ENCODE results near the gene PITPNM3.

PITPNM3 gene

DNA sequence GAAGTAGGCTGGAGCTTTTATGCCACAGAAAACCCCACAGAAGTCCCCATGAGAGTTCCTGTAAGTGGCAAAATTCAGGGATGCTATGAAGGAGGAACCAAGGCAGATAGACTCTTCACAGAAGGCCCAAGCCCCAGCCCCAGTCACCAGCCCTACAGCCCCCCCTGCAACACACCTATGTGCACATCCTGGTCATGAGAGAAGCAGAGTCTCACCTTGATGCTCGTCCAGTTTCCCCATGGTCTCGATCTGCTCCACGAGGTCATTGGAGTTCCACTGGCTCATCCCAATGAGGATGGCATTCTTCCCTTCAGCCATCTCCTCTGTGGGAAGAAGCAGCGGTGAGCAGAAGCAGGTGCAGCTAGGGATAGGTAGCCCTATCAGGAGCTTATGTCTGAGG is 31.2 kb downstream of the PITPNM3 start:
- DNase-seq = no peak

DNA sequence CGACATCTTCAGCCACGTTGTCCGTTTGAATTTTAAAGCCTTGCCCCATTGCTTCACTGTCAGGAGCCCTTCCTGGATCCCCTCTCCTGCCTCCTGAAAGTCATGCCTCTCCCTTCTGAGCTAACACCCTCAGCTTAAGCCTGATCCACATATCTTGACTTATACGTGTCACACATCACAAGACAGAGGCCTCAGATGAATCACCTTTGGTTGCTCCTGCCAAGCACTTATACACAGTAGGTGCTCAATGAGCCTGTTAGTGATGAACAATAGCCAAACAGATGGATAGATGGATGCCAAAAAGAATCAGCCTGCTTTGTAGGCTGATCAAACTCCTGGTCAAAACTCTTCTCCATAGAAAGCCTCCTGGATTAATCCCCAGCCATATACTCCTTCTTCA is 31.8 kb downstream of the PITPNM3 start:
- no peak for DNase-seq

DNA sequence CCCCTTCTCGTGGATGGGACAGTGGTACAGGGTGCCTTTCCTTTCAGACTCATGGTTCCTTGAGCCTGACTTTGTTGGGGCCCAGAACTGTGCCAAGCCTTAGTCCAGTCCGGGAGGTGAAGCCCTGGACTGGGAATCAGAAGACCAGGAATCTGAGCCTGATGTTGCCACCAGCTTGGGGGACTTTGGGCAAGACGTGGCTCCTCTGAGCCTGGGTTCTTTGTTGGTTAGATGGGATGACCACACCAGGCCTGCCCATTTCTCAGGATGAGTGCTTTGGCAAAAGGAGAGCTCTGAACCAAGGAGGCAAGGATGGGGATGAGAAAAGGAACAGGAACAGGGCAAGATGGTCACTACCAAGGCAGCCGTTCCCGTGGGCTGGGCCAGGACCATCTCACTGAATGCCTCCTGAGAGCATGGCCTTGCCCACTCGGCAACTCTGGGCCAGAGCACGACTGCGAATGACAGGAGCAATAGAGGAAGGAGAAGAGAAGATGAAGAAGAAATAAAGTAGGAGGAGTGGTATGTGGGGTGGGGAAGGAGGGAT is 32.5 kb downstream of the PITPNM3 start:
- DNase-seq = no peak

DNA sequence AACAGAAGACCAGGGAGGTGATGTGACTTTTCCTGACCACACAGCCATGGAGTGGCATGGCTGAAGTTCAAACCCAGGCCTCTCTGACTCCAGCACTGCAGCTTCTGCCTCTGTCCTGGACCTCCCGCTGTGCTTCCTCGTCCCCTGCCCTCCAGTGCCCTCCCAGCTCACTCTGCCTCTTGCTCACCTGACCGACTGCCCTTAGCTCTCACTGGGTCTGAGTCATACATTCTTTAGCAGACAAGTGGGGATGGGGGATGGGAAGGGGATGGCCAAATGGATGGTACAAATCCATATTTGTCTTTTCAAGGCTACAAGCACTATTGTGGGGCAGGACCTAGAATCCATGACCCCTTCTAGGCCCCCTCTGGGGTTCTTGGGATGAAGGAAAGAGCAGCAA is 33.0 kb downstream of the PITPNM3 start:
- no peak for DNase-seq

DNA sequence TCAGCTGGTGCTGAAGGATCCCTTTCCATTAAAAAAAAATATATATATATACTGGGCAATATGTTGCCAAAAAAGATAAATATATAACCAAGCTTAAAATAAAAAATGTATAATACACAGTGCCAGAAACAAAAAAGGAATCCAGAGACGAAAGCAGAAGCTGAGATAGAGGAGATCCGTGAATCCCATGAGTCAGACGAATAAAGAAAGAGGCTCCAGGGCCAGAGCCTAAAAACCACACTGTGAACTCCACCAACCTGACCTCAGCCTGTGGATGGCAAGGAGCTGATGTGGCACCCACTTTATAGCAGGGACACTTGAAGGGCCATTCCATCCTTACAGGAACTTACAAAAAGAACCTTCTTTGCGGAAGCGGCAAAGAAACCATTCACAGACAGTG is 34.8 kb downstream of the PITPNM3 start:
- DNase-seq = no peak

DNA sequence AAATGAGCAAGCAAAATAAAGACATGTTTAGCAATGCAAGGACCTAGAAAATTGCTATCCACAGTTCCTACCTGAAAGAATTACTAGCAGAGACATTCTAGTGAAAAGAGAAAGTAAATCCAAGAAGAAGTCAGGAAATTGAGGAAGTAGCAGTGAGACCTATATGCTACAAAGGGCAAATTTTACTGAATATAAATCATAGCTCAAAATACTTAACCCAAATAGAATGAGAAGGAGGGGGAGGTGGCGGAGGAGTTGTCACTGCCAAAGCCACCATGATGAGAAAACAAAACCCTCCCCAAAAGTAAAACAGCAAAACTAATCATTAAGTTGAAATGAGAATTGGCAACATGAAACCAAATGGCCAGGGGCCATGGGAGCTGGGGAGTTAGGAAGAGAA is 39.3 kb downstream of the PITPNM3 start:
- DNase-seq = no peak

DNA sequence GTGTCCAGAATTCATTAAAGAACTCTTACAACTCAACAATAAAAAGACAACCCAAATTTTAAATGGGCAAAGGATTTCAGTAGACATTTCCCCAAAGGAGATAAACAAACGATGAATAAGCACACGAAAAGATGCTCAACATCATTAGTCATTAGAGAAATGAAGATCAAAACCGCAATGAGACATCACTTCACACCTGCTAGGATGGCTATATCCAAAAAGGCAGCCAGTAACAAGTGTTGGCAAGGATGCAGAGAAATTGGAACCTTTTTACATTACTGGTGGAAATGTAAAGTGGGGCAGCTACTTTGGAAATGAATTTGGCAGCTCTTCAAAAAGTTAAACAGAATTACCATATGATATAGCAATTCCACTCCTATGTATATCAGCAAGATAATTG is 42.0 kb downstream of the PITPNM3 start:
- DNase-seq = no peak

DNA sequence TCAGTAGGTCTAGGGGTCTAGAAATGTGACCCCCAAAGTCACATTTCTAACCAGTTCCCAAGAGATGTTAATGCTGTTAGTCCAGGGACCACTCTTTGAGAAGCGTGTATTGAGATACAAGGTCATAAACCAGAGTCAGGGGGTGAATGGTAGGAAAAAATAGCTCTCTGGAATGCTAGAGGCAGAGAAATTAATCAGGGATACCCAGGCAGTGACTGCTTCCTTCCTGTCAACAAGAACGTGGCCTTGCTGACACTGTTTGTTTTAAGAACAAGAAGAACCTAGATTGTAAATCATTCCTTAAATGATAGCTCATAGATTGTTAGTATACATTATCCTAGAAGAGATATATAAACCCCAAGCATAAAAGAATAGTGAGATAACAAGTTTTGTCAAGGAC is 43.8 kb downstream of the PITPNM3 start:
- no peak for DNase-seq

DNA sequence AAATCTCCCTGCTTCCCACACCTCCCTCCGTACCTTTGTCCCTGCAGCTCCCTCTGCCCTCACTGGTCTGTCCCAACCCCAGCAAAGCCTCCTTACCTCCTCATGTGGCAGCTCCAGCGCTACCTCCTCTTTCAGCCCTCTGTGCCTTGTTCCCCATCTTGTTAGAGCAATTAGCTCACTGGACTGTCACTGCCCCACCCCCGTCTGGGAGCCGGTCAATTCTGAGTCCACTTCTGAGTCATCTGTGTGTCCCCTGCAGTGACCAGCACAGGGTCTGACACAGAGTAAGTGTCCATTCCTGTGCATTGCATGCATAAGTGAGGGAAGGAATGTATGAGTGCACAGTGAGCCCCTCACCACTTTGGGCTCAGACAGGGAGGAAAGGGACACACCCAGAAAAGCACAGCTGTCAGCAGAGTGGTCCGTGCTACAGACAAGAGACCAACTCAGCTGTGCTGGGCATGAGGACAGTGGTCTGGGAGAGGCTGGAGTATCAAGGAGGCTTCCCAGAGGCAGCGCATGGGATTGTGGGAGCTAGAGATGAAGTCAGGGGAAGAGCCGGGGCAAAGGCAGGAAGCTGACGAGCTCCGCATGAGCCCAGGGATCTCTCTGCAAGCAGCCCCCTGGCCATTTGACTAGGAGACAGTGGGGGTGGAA is 45.9 kb downstream of the PITPNM3 start:
- no peak for DNase-seq

DNA sequence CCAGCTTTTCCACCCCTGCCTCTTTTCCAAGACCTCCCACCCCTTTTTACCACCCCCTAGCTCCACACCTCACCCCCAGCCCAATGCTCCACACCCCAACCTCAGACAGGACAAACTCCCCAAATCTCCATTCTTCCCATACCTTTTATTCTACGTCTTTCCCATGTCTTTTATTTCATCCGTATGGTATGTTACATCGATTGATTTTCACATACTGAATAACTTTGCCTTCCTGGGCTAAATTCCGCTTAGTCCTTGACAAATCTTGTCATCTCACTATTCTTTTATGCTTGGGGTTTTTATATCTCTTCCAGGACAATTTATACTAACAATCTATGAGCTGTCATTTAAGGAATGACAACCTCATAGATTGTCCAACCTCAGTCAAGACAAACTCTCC is 46.4 kb downstream of the PITPNM3 start:
- no peak for DNase-seq

DNA sequence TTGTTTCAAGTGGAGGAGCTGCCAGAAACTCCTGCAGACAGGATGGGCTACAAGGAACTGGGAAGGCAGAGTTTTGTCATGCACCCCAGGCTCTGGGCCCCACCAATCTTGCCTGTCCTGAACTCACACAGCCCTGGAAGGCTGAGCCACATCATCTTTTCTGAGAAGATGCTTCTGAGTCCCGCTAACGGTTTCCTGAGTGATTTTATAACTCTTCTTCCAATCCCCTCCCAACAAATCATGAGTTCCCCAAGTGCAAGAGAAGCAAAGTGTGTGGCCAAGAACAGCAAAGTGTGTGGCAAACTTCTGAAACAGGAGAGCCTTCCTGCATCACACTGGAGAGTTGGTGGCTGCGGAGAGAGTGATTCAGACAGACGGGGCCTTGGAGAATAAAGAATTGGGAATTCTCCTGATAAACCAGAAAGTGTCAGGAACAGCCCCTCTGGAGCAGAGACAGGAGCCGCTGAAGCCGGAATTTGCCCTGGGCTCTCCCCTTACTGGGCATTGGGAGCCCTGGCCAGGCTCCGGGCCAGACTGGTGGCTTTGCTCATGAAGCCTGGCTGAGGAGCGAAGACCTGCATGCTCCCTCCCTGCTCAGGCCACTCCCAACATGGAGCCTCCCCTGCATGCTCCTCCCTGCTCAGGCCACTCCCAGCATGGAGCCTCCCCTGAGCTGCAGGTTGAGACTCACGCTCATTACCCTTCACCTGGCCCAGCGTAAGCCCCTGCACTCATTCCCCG is 47.2 kb downstream of the PITPNM3 start:
- no peak for DNase-seq

DNA sequence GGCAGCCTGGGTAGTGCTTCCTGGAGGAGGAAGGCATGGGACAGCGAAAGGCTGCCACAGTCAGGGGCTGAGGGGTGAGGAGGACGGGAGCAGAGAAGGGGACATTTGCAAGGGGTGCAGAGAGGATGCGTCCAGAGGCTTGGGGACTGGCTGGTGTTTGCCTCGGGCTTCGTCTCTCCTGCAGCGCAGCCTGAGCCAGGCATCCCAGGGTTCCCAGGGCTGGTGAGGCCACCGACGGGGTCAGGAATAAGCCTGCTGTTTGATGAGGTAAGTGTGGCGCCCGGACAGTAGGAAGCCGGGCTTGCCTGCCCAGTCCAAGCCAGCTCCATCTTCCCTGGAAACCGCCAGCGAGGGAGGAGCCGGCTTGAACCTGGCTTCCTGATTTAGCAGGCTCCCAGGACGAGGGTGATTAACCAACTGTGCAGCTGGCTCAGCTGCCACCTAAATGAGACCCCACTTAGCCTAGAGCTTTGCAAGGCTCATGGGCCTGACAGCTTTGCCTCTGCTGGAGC is 47.8 kb downstream of the PITPNM3 start:
- DNase-seq = no peak

DNA sequence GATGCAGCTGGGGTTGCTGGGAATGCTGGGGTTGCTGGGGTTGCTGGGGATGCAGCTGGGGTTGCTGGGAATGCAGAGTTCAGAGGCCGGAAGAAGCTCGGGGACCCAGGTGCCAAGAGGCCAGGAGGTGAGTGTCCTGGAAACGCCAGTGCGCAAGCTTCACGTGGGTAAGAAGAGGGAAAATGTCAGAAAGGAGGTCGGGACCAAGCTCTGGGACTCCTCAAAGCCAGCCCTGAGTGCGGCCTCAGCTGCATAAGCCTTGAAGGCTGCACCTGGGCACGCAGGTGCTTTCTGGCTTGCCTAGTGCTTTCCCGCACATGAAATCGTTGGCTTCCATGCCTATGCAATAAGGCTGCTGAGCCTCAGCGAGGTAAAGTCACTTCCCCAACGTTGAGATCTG is 48.3 kb downstream of the PITPNM3 start:
- no peak for DNase-seq

DNA sequence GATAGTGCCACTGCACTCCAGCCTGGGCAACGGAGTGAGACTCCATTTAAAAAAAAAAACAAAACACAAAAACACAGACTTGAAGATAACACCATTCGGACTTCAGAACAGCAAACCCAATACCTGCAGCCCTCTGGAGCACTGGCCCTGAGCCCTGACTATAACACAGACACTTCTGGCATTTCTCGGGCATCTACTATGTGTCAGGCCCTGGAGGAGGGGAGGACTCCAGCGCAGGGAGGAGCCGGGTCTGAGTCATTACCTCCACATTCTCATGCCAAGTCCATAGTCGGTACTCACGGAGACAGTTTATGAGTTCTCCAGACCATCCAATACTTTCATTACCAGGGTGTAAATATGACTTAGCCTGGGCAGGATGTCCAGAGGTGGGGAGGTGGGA is 48.8 kb downstream of the PITPNM3 start:
- DNase-seq = no peak

DNA sequence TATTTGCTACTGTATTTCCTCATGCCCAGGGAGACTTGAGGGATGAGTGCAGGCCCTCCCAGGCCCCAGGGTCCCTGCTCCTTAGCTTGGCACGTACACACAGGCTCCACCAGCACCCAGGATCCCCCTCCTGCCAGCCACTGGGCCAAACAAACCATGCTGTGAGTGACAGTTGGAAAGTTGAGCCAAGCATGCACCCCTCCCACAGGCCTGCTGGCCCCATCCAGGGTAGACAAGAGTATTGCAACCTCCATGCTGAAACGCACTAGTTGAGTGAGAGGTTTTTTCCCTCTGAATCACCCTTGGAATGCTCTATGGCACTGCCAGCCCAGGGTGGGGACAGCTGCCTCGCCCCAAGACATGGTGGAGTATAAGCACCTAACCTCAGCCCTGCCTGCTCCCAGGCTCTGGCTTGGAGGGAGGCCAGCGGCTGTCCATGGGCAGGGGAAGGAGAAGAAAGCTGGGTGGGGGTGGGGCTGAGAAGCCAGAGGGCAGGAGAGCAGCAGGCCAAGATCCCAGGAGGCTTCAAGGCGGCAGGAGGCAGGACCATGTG is 49.6 kb downstream of the PITPNM3 start:
- DNase-seq = no peak

DNA sequence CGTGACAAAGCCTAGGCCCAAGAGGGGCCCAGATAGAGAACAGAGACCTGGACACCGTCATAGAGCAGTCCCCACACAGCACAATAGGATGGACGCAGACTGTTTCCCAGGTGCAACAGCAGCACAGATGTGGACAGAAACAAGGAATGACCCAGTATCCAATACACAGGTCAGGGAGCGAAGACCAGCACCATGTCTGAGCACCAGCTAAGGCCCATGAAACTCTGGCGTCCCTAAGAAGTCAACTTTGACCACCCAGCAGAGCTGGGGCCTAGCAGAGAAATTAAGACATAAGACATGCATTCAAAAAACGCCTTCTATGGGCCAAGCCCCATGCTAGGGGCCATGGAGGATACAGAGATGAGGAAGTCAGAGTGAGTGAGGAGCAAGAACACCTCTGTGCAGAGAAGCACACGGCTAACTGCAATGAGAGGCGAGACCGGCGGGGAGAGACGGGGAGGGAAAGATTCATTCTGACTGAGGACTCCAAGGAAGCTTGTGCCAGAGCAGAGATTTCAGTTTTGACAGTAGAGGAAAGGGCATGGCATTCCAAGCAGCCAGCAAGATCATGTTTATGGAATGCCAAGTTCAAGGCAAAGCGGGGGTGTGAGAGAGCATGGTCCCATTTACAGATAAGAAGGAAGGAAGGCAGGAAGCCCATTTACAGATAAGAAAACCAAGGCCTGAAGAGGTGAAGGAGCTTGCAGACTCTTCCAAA is 50.8 kb downstream of the PITPNM3 start:
- no peak for DNase-seq

DNA sequence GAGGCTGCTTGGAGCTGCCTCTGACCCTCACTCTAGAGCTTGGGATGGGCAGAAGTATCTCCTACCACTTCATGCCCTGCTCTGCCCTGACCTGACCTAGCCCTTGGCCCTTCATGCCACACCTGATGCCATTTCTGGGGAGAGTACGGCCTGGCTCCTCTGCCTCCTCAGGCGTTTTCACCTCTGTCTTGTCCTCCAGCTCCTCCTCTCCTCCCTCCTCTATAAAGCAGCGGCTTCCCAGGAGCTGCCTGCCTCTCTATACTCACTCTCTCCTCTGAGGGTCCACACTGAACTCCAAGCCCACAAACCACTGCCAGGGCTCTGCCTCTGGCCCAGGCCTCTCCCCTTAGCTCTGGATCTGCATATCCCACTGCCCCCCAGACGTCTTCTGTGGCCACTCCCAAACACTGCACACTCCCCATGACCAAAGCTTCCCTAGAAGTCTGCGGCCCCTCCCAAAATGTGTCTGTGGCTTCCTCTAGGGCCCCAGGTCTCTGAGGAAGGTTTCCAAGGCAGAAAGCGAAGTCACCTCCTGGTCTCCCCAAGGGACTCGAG is 52.6 kb downstream of the PITPNM3 start:
- DNase-seq = no peak

DNA sequence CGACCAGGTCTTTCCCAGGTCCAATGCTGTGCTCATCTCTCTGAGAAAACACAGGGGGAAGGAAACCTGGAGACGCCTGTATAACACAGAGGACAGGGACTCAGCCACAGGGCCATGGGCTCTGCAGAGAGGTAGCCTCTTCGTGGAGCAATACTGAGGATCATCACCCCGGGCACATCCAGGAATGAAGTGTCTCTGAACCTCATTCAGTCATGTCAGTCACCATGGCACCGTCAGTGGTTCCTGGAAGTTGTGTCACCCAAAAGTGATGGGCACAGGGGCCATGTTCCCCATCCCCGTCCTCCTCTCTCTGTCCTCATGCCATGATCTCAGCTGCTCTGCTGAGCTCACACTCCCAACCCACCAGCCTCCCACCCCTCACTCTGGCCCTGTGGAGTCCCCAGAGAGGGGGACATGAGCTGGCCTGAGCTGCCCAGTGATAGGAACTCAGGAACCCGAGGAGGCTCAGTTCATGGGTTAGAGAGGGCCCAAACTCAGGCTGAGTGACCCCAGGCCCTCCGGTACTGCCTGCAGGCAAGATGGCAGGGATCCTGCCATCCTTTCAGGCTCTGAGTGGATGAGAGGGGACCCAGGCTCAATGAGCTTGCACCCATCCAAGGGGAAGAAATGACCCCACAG is 53.4 kb downstream of the PITPNM3 start:
- no peak for DNase-seq

DNA sequence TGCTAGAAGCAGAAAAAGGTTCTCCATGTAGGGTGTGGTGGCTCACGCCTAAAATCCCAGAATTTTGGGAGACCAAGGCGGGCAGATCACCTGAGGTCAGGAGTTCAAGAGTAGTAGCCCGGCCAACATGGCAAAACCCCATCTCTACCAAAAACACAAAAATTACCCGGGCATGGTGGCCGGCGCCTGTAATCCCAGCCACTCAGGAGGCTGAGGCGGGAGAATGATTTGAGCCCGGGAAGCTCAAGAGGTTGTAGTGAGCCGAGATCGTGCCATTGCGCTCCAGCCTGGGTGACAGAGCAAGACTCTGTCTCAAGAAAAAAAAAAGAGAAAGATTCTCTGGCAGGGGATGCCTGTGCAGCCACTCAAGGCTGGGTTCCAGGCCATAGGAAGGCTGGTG is 54.2 kb downstream of the PITPNM3 start:
- DNase-seq = no peak

DNA sequence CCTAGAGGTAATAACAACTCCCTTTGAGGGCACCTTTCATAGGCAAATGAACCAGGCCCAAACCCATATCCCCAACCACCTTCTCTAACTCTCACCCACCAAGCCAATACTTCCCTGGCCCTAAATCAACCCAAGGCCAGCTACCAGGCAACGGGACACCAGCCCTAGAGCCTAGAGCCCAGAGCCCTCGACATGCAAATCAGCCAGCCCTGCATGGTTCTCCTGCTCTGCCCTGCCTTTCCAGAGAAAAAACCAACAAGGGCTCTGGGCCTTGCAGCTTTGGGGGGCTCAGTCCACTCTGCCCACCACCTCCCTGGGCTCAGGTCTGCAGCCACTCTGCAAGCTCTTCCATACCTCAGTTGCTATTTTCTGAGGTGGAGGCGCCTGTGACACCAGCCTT is 55.0 kb downstream of the PITPNM3 start:
- no peak for DNase-seq

DNA sequence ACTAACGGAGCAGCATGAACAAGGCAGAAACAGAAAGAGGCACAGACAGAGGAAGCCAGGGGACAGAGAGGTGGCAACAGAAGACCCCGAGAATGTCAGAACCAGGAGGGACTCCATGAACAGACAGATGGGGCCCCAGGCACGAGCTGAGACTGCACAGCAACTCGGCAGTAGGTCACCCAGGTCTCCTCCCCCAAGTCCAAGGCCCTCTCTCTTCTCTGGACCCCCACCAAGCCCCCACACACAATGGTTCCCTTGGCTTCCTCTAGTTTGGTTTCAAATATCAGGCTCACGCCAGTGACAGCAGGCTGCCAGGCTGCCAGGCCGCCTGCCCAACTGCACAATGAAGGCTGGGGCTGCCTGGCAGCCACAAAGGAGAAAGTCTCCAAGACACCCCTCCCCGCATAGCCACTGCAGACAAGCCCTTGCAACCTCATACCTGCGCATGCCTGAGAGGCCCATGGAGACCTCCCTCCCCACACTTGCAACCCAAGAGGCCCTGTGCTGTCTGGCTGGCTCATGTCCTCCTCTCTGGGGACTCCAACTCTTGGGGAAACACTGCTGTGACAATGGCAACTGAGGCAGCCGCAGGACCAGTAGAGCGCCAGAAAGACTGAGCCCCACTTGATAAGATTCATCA is 57.3 kb downstream of the PITPNM3 start:
- no peak for DNase-seq

DNA sequence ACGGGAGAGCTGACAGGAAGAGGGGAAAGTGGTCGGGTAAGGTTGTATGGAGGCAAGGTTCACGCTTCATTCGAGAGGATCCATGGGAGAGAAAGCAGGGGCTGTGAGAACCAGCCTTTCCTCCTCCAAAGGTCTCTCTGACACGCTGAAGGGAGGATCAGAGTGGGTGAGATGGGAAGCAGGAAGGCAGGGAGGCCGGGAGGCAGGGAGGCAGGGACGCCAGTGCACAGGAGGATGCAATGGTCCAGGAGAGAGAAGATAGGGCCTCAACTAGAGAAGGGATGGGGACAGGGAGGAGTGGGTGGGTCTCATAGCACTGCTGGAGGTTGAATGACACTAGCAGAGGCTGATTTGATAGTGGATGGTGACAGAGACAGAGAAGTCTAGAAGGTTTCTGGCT is 58.0 kb downstream of the PITPNM3 start:
- DNase-seq = no peak
